NCI-H82 treated with DMSO at 0.1 percent for 48 hours (cell line): ENCODE measurements around the gene ADSS2.

ENCODE experiments used
- DNase-seq: peaks from one replicate; lab custom pipeline; 2025; ENCODE audit not compliant: unreplicated experiment; lab: John Stamatoyannopoulos, UW

The ADSS2 gene

DNA sequence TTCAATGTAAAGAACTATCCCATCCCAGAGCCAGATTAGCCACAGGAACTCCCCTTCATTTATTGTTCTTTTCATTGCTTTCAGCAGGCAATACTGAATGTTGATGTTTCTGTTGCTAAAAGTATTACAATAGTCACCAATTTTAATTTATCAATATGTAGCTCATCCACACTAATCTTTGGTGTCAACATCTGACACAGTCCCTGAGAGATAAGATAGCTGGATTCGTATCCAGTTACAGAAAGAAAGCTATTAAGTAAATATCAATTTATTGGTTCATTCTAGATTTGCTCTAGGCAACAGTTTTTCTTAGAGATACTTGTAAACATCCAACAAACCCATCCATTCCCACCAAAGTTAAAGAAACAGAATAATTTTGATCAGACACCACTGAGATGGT lies 4.7 kb downstream of the ADSS2 start:
- no peak for DNase-seq

DNA sequence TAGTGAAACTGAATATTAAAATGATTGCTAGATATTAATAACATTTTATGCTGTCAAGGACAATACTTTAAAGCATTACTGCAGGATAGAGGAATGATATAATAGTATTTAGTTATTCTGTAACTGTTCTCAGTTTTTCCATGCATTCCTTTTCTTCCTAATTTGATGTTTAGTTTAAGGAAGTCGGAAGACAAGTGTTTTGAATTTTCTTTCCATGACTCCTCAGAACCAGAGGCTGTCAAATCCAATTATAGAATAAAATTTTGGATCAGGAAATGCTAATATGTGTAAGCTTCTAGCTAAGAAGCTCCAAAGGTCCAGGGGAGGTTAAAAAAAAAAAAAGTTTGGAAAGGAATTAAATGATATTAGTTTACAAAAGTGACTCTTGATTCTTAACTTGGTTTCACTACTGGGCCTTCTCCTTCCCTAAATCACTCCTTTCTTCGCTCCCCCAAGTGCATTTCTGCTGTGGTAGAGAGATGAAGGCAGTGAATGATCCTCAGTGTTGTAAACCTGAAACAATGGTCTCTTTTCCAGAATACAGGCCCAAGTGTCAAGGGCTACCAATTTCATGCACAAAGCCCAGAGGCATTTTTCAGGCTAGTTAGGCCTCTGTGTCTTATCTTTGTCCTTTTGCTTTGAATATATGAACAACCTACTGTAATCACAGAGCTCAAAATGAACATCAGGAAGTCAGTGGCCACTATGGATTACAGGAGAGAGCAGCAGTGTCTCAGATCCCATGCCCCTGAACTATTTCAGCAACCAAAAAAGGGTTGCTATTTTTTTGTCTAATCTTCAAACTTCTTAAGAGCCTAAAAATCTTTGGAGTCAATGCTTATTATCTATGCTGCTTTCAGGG lies 6.2 kb downstream of the ADSS2 start:
- no peak for DNase-seq

DNA sequence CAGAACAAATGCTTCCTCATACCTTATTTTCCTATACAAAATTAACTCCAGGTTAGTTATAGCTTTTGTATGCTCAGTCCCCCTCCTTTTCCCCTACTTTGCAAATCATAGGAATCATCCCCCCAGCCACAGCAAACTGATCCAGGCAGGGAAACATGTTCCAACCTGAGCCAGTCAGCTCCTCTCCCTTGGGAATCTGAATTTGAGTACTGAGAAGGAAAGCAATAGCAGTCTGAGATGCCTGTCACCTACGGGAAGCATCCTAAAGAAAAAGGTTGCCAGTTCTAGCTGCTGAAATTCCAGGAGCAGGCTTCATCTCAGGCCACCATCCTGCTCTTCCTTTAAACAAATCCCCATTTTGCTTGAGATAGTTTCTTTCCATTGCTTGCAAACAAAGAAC lies 6.9 kb downstream of the ADSS2 start:
- no peak for DNase-seq

DNA sequence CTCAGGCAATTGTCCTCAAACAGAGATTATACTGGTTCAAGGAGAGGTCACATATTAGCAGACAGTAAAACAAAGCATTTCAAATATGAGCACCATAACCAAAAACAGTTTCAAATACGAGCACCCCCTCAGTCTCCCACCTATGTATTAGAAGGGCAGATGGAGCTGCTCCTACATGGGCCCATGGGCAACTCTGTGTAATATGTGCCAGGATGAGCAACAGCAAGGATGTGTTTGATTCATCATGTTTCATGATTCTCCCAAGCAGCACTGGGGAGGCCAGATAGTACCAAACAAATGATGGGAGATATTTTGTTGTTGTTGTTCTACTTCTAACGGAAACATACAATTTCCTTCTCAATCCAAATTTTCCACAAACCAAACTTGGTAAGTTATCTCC lies 8.9 kb downstream of the ADSS2 start:
- no peak for DNase-seq

DNA sequence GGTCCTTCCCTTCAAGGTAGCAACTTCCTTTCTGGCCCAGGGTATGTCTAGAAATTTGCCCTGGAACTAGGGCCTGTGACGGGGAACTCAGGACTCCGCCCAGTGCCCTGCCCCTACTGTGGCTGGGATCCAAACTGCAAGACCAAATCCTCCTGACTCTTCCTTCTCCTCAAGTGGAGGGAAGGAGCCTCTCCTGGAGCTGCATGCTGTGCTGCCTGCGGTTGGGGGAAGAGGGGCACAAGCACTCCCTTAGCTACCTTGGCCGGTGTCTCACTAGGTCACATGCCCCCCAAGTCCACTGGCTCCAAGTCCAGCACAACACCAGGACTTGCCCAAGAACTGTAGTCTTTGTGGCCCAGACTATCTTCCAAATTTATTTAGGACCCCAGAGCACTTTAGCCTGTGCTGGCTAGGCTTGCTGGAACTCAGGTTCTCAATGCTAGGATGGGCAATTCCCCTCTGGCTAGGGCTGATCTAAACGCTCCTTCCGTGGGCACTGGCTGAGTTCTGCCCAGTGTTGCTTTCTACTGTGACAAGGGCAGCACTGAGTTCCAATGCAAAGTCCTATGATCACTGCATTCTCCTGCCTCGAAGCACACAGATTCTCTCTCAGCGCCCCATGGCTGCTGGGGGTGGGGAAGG lies 12.2 kb downstream of the ADSS2 start:
- DNase-seq, result no peak

DNA sequence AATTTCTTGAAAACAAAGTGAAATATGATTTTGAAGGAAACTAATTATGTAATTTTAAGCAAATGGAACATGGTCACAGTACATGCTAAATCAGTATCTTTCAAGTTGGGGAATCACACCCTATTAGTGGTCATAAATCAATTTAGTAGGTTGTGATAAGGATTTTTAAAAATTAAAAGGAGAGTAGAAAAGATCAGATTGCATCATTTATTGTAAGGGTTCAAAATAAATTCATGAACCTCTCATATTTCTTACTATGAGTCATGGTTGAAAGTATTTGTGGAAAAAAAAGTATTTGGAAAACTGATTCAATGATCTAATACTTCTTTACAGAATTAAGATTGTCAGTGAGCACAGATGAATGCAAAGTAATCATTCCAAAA lies 14.6 kb downstream of the ADSS2 start:
- DNase-seq, result no peak

DNA sequence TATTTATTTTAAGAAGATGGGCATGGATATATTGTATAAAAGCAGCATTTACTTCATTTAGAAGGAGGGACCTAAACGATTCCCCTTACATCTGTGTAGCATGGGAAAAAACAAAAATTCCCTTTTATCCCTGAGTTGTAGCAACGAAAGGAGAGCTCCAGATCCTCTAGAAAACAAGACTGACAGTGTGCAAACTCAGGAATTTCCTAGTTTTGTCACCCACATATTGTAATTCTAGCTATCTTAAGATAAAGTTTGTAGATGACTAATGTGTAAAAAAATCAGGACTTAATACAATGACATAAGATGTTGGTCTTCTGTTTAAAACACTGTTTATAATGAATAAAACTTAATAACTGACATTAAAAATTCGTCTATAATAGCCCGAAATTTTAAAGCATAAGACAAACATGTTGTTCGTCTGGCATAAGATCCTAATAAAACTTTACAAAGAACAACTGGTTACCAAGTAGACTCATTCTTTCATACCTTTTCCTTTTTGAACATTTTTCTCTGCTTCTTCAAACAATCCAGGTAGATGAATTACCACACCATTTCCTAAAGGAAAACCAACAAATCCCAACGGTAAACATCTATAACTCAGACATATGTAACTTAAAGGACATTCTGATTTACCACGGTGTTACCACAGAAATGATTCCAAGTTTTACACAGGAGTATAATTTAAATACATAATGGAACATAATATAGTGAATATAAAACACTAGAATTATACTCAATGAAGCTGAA lies 15.2 kb downstream of the ADSS2 start:
- DNase-seq, result no peak

DNA sequence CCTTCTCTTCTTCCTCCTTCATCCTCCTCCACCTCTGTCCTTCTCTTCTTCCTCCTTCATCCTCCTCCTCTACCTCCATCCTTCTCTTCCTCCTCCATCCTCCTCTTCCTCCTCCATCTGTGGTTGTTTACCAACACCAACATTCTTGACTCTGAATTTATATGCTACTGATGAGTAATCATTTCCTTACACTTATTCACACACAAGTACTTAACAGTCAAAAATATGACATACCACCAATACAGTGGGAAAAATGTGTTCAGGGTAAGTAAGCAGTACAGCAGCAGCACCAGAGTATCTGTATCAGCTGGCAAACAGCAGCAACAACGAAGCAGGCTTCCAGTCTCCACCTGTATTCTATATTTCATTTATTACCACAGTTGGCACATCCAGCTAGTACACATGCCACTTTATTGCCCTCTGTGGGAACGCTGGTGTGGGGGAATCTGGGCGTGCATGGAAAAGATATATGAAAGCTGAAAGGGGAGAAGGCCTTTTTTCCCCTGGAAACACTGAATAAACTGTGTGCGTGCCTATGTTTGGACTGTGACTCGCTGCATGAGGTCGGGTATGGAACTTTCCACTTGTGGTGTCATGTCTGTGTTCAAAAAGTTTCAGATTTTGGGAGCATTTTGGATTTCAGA lies 16.0 kb downstream of the ADSS2 start:
- DNase-seq, result no peak

DNA sequence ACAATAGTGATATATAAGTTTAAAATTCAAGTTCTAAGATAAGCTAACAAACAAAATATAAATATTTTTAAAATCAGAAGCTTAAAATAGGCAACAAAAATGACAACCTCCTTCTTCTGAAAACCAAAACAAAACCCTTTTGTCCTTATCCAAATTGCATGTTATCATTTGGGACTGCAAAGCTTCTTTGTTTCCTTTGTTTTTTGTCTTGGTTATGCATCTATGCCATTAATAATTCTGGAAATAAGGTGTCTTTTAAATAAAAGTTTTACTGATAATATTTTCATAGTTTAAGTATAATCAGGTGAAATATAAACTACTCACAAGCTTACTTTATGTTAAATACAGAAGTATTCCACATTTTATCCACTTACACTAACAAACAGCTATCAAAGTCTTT lies 20.5 kb downstream of the ADSS2 start:
- no peak for DNase-seq

DNA sequence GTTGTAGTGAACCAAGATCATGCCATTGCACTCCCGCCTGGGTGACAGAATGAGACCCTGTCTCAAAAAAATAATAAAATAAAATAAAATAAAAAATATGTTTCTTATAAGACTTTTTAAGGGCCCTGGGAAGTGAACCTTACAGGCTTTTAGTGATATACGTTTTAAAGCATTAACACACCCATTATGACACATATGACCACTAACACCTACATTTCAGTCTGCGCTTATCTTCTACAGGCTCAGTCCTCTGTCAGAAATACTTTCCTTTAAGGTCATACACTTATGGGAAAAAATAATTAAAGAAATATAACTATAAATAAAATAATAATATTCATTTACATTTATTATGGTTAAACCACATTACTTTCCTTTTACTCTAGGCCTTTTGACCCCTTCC lies 21.9 kb downstream of the ADSS2 start:
- no peak for DNase-seq

DNA sequence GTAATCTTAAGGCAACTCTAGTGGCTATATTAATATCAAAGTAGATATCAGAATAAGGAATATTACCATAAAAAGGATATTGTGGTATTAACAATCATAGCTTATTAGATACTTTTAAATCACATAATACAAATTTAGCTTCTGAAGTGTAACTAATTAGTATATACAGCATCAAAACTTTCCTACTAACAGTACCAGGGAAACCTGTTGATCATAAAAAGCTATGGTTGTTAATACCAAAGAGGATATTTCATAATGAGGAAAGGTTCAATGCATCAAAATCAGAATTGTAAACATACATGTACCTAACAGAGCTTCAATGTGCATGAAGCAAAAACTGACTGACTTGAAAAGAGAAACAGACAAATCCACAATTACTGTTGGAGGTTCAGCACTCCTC lies 24.1 kb downstream of the ADSS2 start:
- no peak for DNase-seq

DNA sequence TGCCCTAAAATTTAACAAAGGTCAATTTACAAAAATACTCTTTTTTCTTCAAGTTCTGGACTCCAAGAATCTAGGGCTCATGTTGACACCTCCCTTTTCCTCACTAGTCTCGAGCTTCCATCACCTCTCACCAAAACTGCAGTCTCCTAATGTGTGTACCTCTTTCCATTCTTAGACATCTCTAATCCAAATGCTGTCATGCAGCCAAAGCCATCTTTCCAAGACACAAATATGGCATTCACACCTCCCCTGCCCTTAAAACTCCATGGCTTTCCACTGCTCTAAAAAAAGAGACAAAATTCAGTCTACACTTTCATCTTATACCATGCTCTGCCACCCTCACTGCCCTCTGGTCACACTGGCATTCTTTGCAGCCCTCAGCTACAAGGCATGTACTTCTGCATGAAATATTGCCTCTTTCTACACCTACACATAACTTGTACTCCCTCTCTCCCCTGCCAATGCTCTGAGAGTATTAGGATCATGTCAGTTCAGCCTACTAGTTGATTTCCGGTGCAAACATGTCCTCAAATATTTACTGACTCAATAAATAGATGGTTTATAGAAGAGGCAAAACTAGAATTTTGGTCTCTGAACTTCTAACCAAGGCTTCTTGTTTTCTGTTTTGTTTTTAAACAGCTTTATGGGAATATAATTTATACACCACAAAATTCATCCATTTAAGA lies 26.9 kb downstream of the ADSS2 start:
- no peak for DNase-seq

DNA sequence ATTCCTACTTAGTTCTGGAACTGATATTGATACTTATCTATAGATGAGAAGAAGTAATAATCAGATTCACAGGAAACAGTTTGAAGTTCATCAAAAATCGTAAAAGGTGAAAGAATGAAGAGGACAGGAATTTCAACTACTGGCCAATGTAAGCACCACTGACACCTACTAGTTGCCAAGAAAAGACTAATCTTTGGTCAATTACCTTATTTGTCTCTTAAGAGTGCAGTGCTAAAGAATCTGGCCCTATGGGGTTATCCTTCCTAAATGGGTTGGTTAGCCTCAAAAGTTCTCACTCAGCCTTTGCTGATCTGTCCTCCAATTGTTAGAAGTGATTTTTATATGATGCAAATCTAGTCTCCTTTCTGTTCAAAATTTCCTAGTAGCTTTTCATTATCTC lies 29.5 kb downstream of the ADSS2 start:
- DNase-seq, result no peak

DNA sequence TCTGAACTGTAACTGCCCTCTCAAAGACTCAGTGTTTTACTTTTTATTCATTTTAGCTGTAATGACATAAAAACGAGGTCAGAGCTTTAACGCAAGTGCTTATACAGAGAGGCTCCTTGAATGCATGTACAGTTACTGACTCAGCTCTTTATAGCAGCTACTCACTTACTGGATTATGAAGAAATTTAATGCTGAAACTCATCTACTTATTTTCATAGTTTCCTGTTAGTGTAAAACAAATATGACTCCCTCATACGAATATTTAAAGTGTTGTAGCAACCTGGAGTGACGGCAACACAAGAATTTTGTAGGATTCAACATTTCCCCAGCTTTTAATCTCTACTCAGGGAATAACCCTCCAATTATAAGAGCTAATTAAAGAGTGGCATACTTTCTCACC lies 32.7 kb downstream of the ADSS2 start:
- no peak for DNase-seq

DNA sequence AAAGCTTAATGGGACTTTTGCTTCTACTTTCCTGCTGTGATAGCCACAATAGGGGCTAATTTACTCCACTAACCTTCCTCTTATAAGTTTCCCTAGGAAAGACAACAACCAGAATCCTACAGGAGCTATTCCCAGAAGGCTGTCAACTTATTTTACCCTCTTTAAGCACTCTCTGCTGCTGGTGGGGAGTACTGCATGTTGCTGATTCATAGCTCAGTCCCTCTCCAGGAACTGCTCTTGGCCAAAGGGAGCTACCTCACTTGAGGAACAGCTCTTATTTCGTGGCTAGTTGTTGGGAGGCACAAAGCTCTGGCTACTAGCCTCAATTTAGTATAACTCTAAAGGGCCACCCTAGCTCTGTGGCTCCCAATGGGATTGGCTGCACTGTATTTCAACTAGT lies 37.2 kb downstream of the ADSS2 start:
- no peak for DNase-seq

DNA sequence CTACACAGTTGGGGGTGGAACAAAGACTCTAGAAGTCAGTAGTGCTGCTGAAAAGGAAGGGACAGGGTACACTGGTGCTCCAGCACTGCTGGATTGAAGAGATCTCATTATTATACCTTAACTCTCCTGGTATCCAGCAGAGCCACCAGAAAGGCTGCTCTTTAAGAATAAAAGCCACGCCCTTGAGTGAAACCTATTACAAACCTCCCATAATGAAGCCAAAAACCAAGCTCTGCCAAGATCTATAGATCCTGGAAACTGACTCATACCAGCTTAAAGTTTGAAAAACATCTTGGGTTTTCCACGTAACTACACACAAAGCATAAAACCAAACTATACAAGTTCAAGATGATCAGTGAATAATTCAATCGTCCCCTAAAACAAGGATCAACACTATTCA lies 38.0 kb downstream of the ADSS2 start:
- DNase-seq, result no peak

DNA sequence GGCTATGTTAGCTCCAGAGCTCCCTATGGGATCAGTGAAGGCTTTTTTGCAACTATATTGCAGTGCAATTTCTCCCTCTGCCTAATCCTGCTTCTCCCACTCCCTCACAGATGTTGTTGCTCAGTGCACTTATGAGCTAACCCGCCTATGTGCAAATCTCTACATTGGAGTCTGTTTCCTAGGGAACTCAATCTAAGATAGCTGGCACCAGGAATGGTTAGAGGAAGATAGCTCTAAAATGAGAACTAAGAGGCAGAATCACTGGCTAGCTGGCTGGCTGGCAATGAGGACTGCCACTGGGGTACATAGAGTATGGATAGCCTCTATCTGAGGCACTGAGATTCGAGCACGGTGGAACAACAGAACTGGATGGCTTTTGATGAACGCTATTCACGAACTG lies 39.5 kb downstream of the ADSS2 start:
- no peak for DNase-seq

DNA sequence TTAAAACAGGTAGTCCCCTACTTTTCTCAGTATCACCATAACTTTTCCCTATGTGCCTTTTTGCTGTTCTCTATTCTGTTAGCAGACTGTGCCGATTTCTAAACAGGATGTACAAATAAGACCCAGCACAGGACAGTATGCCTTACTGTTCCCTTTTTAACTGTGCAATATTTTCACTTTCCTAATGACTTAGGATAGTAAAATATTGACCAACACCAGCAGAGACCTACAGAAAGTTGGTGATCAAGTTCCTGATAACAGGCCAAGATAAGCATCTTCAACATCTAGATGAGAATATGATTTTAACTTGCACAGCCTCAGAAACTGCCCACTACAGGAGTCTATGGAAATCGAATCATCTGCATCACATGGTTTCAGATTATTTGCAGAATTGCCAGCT lies 42.0 kb downstream of the ADSS2 start:
- DNase-seq, result no peak

DNA sequence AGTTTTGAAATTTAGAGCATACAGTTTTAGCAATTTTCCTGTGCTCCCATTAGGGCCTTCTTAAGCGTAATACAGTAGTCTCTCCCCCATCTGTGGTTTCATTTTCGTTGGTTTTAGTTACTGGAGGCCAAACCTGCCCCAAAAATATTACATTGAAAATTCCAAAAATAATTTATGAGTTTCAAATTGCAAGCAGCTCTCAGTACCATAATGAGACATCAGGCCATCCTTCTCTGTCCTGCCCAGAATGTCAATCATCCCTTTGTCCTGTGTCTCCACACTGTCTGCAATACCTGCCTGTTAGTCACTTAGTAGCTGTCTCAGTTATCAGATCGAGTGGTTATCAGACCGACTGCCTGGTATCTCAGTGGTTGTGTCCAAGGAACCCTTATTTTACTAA lies 45.4 kb downstream of the ADSS2 start:
- DNase-seq, result no peak

DNA sequence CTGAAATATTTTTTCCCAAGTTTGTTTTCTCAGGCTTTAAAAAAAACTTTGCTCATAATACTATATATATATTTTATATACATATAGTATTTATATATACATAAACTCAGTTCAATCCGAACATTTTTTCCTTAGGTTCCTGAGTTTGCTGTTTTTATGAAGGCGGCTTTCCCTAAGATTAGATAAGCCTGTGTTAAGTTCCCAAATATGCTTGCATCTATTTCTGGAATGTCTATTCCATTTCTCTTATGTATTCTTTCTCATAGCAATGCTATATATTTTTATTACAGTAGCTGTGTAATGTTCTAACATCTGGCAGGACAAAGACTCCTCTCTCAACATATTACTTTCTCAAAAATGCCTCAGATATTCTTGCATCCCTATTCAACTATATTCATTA lies 45.9 kb downstream of the ADSS2 start:
- no peak for DNase-seq

DNA sequence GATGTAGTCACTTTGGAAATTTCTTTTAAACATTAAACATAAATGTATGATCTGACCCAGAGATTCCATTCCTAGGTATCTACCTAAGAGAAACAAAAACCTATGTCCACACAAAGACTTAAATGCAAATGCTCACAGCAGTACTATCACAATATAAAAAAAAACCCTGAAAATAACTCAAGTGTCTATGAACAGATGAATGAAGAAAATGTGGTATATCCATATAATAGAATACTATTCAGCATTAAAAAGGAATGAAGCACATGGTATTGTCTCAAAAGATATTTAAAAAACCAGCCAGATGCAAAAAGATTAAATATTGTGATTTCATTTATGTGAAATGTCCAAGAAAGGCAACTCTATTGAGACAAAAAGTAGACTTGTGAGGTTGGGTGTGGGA lies 48.3 kb downstream of the ADSS2 start:
- DNase-seq, result no peak
